PC-3 (cell line): ENCODE measurements around the gene MYO3B.

Experiments
- EZH2 ChIP-seq: fragments of 300-600 bp; sonication (generic); IDR thresholded peaks from one replicate; pipeline ENCODE4 v1.6.1; 2017; ENCODE audit warnings: antibody characterized with exemption, mild to moderate bottlenecking, low read length; ENCODE audit not compliant: unreplicated experiment
- EZH2phosphoT487 ChIP-seq: fragments of 300-600 bp; sonication (generic); IDR thresholded peaks from 2 replicates; pipeline ENCODE4 v1.6.1; 2018; ENCODE audit warnings: mild to moderate bottlenecking, antibody characterized with exemption, low read length, borderline replicate concordance
- TF ChIP-seq, protein P1 (sequence below): fragments of 300-600 bp; sonication (generic); conservative IDR thresholded peaks from 2 replicates; pipeline ENCODE4 v1.5.1; 2017; ENCODE audit warnings: antibody characterized with exemption, low read depth, mild to moderate bottlenecking, low read length

DNA sequence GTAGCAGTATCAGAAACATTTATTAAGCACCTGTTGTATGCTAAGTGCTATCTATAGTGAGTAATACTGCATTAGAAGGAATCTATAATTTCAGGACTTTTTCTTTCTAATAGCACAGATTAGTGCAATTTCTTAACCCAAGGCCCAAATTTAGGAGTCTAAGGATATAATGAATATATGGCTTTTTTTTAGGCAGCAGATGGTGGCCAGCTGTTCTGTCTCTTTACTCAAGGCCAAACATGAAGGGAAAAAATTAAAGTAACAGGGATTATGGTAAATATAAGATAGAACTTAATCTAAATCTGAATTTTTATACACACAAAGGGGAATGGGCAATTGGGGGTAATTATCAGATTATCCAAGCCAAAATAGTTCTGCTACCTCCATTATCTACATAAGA lies 306.6 kb downstream of the MYO3B start:
- TF ChIP-seq, protein P1, sequence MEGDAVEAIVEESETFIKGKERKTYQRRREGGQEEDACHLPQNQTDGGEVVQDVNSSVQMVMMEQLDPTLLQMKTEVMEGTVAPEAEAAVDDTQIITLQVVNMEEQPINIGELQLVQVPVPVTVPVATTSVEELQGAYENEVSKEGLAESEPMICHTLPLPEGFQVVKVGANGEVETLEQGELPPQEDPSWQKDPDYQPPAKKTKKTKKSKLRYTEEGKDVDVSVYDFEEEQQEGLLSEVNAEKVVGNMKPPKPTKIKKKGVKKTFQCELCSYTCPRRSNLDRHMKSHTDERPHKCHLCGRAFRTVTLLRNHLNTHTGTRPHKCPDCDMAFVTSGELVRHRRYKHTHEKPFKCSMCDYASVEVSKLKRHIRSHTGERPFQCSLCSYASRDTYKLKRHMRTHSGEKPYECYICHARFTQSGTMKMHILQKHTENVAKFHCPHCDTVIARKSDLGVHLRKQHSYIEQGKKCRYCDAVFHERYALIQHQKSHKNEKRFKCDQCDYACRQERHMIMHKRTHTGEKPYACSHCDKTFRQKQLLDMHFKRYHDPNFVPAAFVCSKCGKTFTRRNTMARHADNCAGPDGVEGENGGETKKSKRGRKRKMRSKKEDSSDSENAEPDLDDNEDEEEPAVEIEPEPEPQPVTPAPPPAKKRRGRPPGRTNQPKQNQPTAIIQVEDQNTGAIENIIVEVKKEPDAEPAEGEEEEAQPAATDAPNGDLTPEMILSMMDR = no peak
- TF ChIP-seq EZH2 (no peak), EZH2phosphoT487 (no peak)
